Lower leg skin (tissue), 4 donors: ENCODE measurements around the gene CTBP1. TPM values are rescaled to one million over a fixed set of nuclear protein-coding genes. Genes with fewer than 3 reads are reported as not detected.
A peak's percentile ranks its signal among the peaks of the same experiment; 100 is the strongest.

Source experiments
- DNase-seq, 2 donors: peaks; one replicate each; pipeline ENCODE4 v3.0.0-alpha.2; 2019; ENCODE audit warnings: low spot score in 2 of 2
- H3K4me3 ChIP-seq: fragments of 200-600 bp; sonication (generic); 2 replicates; pipeline ENCODE4 v1.5.1; 2017; ENCODE audit warnings: mild to moderate bottlenecking, low read depth; ENCODE audit not compliant: poor library complexity, severe bottlenecking
- CTCF ChIP-seq, 3 donors: fragments of 450-650 bp; IDR thresholded peaks; one replicate each; pipeline ENCODE4 v1.5.1; 2016; ENCODE audit warnings: antibody characterized with exemption in 3 of 3, mild to moderate bottlenecking in 3 of 3, moderate library complexity in 2 of 3
- POLR2A ChIP-seq, 2 donors: fragments of 450-650 bp; IDR thresholded peaks; one replicate each; pipeline ENCODE4 v1.6.1; 2016 to 2017; ENCODE audit warnings: antibody characterized with exemption in 2 of 2, mild to moderate bottlenecking in 1 of 2, moderate library complexity in 1 of 2
- WGBS, 2 donors: methylation state at CpG; one replicate each; pipeline ENCODE4 v1.1.5; 2018; 5-methylcytosine and 5-hydroxymethylcytosine counted together
- intact Hi-C: fragments of 100-400 bp; cut with DNase I; formaldehyde crosslinking; loops from one replicate; pipeline ENCODE4 v1.15.0; 2023; ENCODE audit warnings: low total_unique reads
- total RNA-seq, 4 donors: library from RNA; depleted of rRNA; stranded (reverse); fragments of >200 nt; gene quantifications; one replicate each; pipeline ENCODE4 v1.1.0, GENCODE V29; 2016

CTBP1 gene
- total RNA-seq, 4 donors from 2014 or later = 124 to 195 (median 148) TPM

- intact Hi-C loops = no loop called here
- TF ChIP-seq CTCF (IDR thresholded peaks at IDR 0.05) = no peak
- TF ChIP-seq POLR2A (IDR thresholded peaks at IDR 0.05) = no peak
- no peak for DNase-seq
- 92 to 94% methylated on average over 21 of the region's 21 CpGs for WGBS, 2 donors
- no peak overlapping the region for H3K4me3 ChIP-seq
Measured at GRCh38 chr4:1204286-1204827, 44.6 kb downstream of the CTBP1 start.

GRCh38 chr4:1203026-1203616 lies 45.8 kb downstream of the CTBP1 start:
- intact Hi-C loops = no loop called here
- TF ChIP-seq POLR2A (IDR thresholded peaks at IDR 0.05) (no peak), CTCF (IDR thresholded peaks at IDR 0.05) (no peak)
- peak in 1 of 2 donors; percentile 81 for DNase-seq
- WGBS, 2 donors = 88 to 91% methylated on average over 13 of the region's 13 CpGs
- H3K4me3 ChIP-seq = no peak overlapping the region

- TF ChIP-seq POLR2A (IDR thresholded peaks at IDR 0.05) (no peak), CTCF (IDR thresholded peaks at IDR 0.05) (no peak)
- 88 to 92% methylated on average over 6 to 10 of the region's 19 CpGs for whole genome bisulfite sequencing, 2 donors
- DNase-seq = peak in 1 of 2 donors; percentile 85
- intact Hi-C loops = no loop called here
- no peak overlapping the region for H3K4me3 ChIP-seq
Measured at GRCh38 chr4:1202526-1203011, 46.4 kb downstream of the CTBP1 start.

- WGBS, 2 donors = 70 to 77% methylated on average over 26 of the region's 26 CpGs
- DNase-seq = peak; percentile 73 to 92
- no peak overlapping the region for H3K4me3 ChIP-seq
- TF ChIP-seq CTCF (IDR thresholded peaks at IDR 0.05) = no peak
- TF ChIP-seq POLR2A (IDR thresholded peaks at IDR 0.05) = no peak
- intact Hi-C loops = no loop called here
Measured at GRCh38 chr4:1201851-1202525, 46.9 kb downstream of the CTBP1 start.

GRCh38 chr4:1200425-1201035 lies 48.4 kb downstream of the CTBP1 start:
- H3K4me3 ChIP-seq = no peak overlapping the region
- WGBS, 2 donors = 18 to 29% methylated on average over 9 to 20 of the region's 20 CpGs
- TF ChIP-seq CTCF (IDR thresholded peaks at IDR 0.05) (no peak), POLR2A (IDR thresholded peaks at IDR 0.05) (no peak)
- intact Hi-C loops = no loop called here
- DNase-seq = peak in 1 of 2 donors; percentile 88
